CD14-positive monocyte (primary cell): ENCODE results near the gene PGD. TPM values are rescaled to one million over a fixed set of nuclear protein-coding genes. Genes with fewer than 3 reads are reported as not detected.

Experiments
- DNase-seq, 3 donors: peaks; one replicate each; pipeline ENCODE4 v3.0.0-alpha.2; 2011 to 2022
- H2AFZ ChIP-seq: 2 replicates; pipeline ENCODE4 v1.6.0; 2012; ENCODE audit warnings: mild to moderate bottlenecking, low read depth, low read length, inconsistent platforms; ENCODE audit not compliant: insufficient read depth, poor library complexity, severe bottlenecking
- H3K27ac ChIP-seq, 2 donors: 1 replicate in 1 of 2; 2 replicates in 1 of 2; pipeline ENCODE4 v1.5.1; 2012 to 2013; ENCODE audit warnings: low read length in 2 of 2, control low read depth in 1 of 2, inconsistent platforms in 1 of 2, low read depth in 1 of 2, mild to moderate bottlenecking in 1 of 2
- H3K27me3 ChIP-seq, 2 donors: one replicate each; pipeline versions ENCODE4 v1.6.0 to v1.6.1; 2011 to 2013; ENCODE audit warnings: low read length in 2 of 2; ENCODE audit not compliant: control insufficient read depth in 2 of 2, insufficient read depth in 2 of 2
- H3K36me3 ChIP-seq, 2 donors: replicated peaks in 1 of 2; 1 replicate in 1 of 2; 2 replicates in 1 of 2; pipeline versions ENCODE4 v1.5.1 to v1.6.1; 2012 to 2013; ENCODE audit warnings: low read length in 2 of 2, control low read depth in 1 of 2, inconsistent platforms in 1 of 2, mild to moderate bottlenecking in 1 of 2; ENCODE audit not compliant: insufficient read depth in 2 of 2, control insufficient read depth in 1 of 2
- H3K4me1 ChIP-seq, 2 donors: 1 replicate in 1 of 2; 2 replicates in 1 of 2; pipeline versions ENCODE4 v1.5.1 to v1.6.1; 2012 to 2013; ENCODE audit warnings: low read length in 2 of 2, control low read depth in 1 of 2, inconsistent platforms in 1 of 2, mild to moderate bottlenecking in 1 of 2, moderate library complexity in 1 of 2; ENCODE audit not compliant: insufficient read depth in 2 of 2, control insufficient read depth in 1 of 2
- H3K4me2 ChIP-seq: replicated peaks from 2 replicates; pipeline ENCODE3; 2012; ENCODE audit warnings: low read length, moderate library complexity, mild to moderate bottlenecking; ENCODE audit not compliant: poor library complexity, severe bottlenecking; ENCODE audit errors: extremely low read depth
- H3K4me3 ChIP-seq, 3 experiments: fragments of 200-600 bp in 1 of 3; sonication (generic) in 1 of 3; replicated peaks in 1 of 3; 1 replicate in 2 of 3; 2 replicates in 1 of 3; pipeline ENCODE4 v1.5.1; 2011 to 2013; ENCODE audit warnings: low read length in 3 of 3, mild to moderate bottlenecking in 3 of 3, control low read depth in 2 of 3, low read depth in 2 of 3, inconsistent platforms in 1 of 3, moderate library complexity in 1 of 3
- H3K79me2 ChIP-seq: 2 replicates; pipeline ENCODE4 v1.6.0; 2012; ENCODE audit warnings: mild to moderate bottlenecking, control low read depth, inconsistent platforms, low read length, moderate library complexity; ENCODE audit not compliant: insufficient read depth
- H3K9ac ChIP-seq: 2 replicates; pipeline ENCODE4 v1.6.0; 2017; ENCODE audit warnings: low read length, mild to moderate bottlenecking; ENCODE audit not compliant: insufficient read depth, poor library complexity, severe bottlenecking
- H3K9me3 ChIP-seq, 2 donors: replicated peaks in 1 of 2; 1 replicate in 1 of 2; 2 replicates in 1 of 2; pipeline versions ENCODE4 v1.5.1 to v1.6.1; 2012 to 2013; ENCODE audit warnings: low read length in 2 of 2, control low read depth in 1 of 2; ENCODE audit not compliant: control insufficient read depth in 1 of 2, insufficient read depth in 1 of 2
- H4K20me1 ChIP-seq: 2 replicates; pipeline ENCODE4 v1.6.0; 2012; ENCODE audit warnings: mild to moderate bottlenecking, low read length, control low read depth, moderate library complexity; ENCODE audit not compliant: insufficient read depth
- H3K27ac Mint-ChIP-seq, 7 donors: one replicate each; pipeline ENCODE4 v1.8.0; 2020; ENCODE audit warnings: mild to moderate bottlenecking in 7 of 7, mixed read lengths in 7 of 7, moderate library complexity in 6 of 7, inconsistent platforms in 2 of 7
- H3K27me3 Mint-ChIP-seq, 3 donors: one replicate each; pipeline ENCODE4 v1.8.0; 2021 to 2022; ENCODE audit warnings: low read depth in 3 of 3, mild to moderate bottlenecking in 3 of 3, mixed read lengths in 3 of 3, moderate library complexity in 3 of 3, inconsistent platforms in 1 of 3
- H3K36me3 Mint-ChIP-seq, 2 donors: one replicate each; pipeline ENCODE4 v1.8.0; 2020; ENCODE audit warnings: mixed read lengths in 2 of 2, inconsistent platforms in 1 of 2, mild to moderate bottlenecking in 1 of 2
- H3K4me1 Mint-ChIP-seq: one replicate; pipeline ENCODE4 v1.8.0; 2020; ENCODE audit warnings: mild to moderate bottlenecking, mixed read lengths
- H3K4me3 Mint-ChIP-seq, 2 donors: one replicate each; pipeline ENCODE4 v1.8.0; 2020; ENCODE audit warnings: mild to moderate bottlenecking in 2 of 2, mixed read lengths in 2 of 2, moderate library complexity in 1 of 2
- H3K9me3 Mint-ChIP-seq, 7 donors: one replicate each; pipeline ENCODE4 v1.8.0; 2020 to 2022; ENCODE audit warnings: mixed read lengths in 7 of 7, mild to moderate bottlenecking in 6 of 7, moderate library complexity in 6 of 7, inconsistent platforms in 2 of 7
- WGBS: methylation state at CpG from one replicate; pipeline ENCODE4 v1.1.5; 2013; ENCODE audit warnings: missing lambda C conversion rate; ENCODE audit not compliant: insufficient coverage; 5-methylcytosine and 5-hydroxymethylcytosine counted together
- intact Hi-C, 2 donors: fragments of 100-400 bp; cut with micrococcal nuclease; formaldehyde crosslinking; loops; one replicate each; pipeline versions ENCODE4 v1.15.0 to v1.15.1; 2023
- polyA plus RNA-seq, 3 donors: library from polyadenylated mRNA; depleted of rRNA in 1 of 3; unstranded in 2 of 3; stranded (reverse) in 1 of 3; fragments of 300-500 nt in 2 of 3; fragments of >200 nt in 1 of 3; fragmentation: Illumina TruSeq in 2 of 3; gene quantifications; 1 replicate in 2 of 3; 2 replicates in 1 of 3; pipeline ENCODE4 v1.2.3, GENCODE V29; 2012 to 2021
- TF ChIP-seq, protein P1 (sequence below): fragments of 200-600 bp; IDR thresholded peaks from one replicate; pipeline ENCODE4 v1.8.0; 2022; ENCODE audit warnings: antibody characterized with exemption, mild to moderate bottlenecking

Gene PGD
- polyA plus RNA-seq, 3 donors = 173 to 509 (median 471) TPM

- peak overlapping the region; percentile 87 to 98 (median 96) for H3K27ac Mint-ChIP-seq
- peak in 2 of 3 donors; percentile 33 to 36 for DNase-seq
- Histone ChIP-seq H2AFZ (peak overlapping the region; percentile 95), H3K79me2 (peaks cover 83% of the 10 kb centered on the region), H3K4me1 (peaks cover 25 to 31% of the 10 kb centered on the region in 2 donors), H3K9me3 (no peaks in the 10 kb centered on the region), H3K27me3 (no peaks in the 10 kb centered on the region), H3K36me3 (peaks cover 22 to 33% of the 10 kb centered on the region in 2 donors), H4K20me1 (peaks cover 44% of the 10 kb centered on the region), H3K4me2 (peak overlapping the region; percentile 98), H3K9ac (peak overlapping the region; percentile 85), H3K27ac (peak overlapping the region; percentile 65 to 83), H3K4me3 (peak overlapping the region; percentile 69 to 98 (median 87))
- H3K4me3 Mint-ChIP-seq = peak overlapping the region; percentile 94 to 99
- H3K36me3 Mint-ChIP-seq = peaks cover 30 to 34% of the 10 kb centered on the region in 2 donors
- TF ChIP-seq, protein P1, sequence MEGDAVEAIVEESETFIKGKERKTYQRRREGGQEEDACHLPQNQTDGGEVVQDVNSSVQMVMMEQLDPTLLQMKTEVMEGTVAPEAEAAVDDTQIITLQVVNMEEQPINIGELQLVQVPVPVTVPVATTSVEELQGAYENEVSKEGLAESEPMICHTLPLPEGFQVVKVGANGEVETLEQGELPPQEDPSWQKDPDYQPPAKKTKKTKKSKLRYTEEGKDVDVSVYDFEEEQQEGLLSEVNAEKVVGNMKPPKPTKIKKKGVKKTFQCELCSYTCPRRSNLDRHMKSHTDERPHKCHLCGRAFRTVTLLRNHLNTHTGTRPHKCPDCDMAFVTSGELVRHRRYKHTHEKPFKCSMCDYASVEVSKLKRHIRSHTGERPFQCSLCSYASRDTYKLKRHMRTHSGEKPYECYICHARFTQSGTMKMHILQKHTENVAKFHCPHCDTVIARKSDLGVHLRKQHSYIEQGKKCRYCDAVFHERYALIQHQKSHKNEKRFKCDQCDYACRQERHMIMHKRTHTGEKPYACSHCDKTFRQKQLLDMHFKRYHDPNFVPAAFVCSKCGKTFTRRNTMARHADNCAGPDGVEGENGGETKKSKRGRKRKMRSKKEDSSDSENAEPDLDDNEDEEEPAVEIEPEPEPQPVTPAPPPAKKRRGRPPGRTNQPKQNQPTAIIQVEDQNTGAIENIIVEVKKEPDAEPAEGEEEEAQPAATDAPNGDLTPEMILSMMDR = no peak
- H3K9me3 Mint-ChIP-seq = peaks cover 0 to 6% (median 0%) of the 10 kb centered on the region in 7 donors
- H3K27me3 Mint-ChIP-seq = no peaks in the 10 kb centered on the region
- intact Hi-C loops = loop anchor here in 1 of 2 donors (1.0 to 2.0 kb wide), 2 partner anchors 11 to 15 kb away; no protein-coding TSS in a partner anchor
- WGBS = under 1% methylated on average over 41 of the region's 42 CpGs
- H3K4me1 Mint-ChIP-seq = peaks cover 38% of the 10 kb centered on the region
Observed at GRCh38 chr1:10399444-10399941, 629 bp downstream of the PGD start.

- Histone ChIP-seq H3K27me3 (no peaks in the 10 kb centered on the region), H3K27ac (peak overlapping the region; percentile 65 to 83), H3K4me1 (peaks cover 25 to 31% of the 10 kb centered on the region in 2 donors), H3K79me2 (peaks cover 88% of the 10 kb centered on the region), H3K4me3 (peak overlapping the region; percentile 69 to 98 (median 87)), H3K9me3 (no peaks in the 10 kb centered on the region), H3K4me2 (peak overlapping the region; percentile 98), H4K20me1 (peaks cover 48% of the 10 kb centered on the region), H3K36me3 (peaks cover 27 to 38% of the 10 kb centered on the region in 2 donors), H2AFZ (no peak overlapping the region), H3K9ac (peak overlapping the region; percentile 85)
- Mint-ChIP-seq H3K9me3 (peaks cover 0 to 4% (median 0%) of the 10 kb centered on the region in 7 donors), H3K36me3 (peaks cover 34 to 40% of the 10 kb centered on the region in 2 donors), H3K27me3 (no peaks in the 10 kb centered on the region), H3K27ac (peak overlapping the region; percentile 87 to 98 (median 96)), H3K4me3 (peak overlapping the region; percentile 94 to 99), H3K4me1 (peaks cover 38% of the 10 kb centered on the region)
- no peak for DNase-seq
- no CpG with 5 or more reads among the region's 8 CpGs for WGBS
- TF ChIP-seq, protein P1 = no peak
- intact Hi-C loops = no loop called here
Observed at GRCh38 chr1:10400013-10400412, 1.1 kb downstream of the PGD start.
